CD4-positive, alpha-beta T cell treated with Interleukin-4 for 4 hours (primary cell): ENCODE measurements around the gene OR56A4.

ENCODE experiments used
- DNase-seq: peaks from one replicate; pipeline ENCODE4 v3.0.0-alpha.2; 2020

The OR56A4 gene

GRCh38 chr11:5955586-5955985, 51.2 kb downstream of the OR56A4 start:
- DNase-seq, result no peak
